ENCODE measurements around the gene SAMD11. TPM values are rescaled to one million over a fixed set of nuclear protein-coding genes. Genes with fewer than 3 reads are reported as not detected.
A peak's percentile ranks its signal among the peaks of the same experiment; 100 is the strongest.

The SAMD11 gene
- total and polyA plus RNA-seq, 8 donors: 3.5 to 23.3 (median 4.6) TPM; not detected in 1

GRCh38 chr1:964691-965525, 41.2 kb downstream of the SAMD11 start:
- Histone ChIP-seq H3K9me3 (no peaks in the 10 kb centered on the region), H3K27me3 (peaks cover 0 to 37% (median 6%) of the 10 kb centered on the region in 3 donors), H3K4me3 (no peak overlapping the region), H3K36me3 (peaks cover 9 to 30% (median 25%) of the 10 kb centered on the region in 4 donors), H3K4me1 (peaks cover 27 to 44% (median 38%) of the 10 kb centered on the region in 4 donors), H3K27ac (no peak overlapping the region)
- TF ChIP-seq CTCF (IDR thresholded peaks at IDR 0.05) (no peak), POLR2A (IDR thresholded peaks at IDR 0.05) (no peak), POLR2AphosphoS5 (IDR thresholded peaks at IDR 0.05) (no peak), EP300 (IDR thresholded peaks at IDR 0.05) (no peak)
- intact Hi-C loops (cut with DNase I; ENCODE audit: low total_unique reads): no loop called here
- no peak for DNase-seq
- 93 to 95% (median 94%) methylated on average over 33 to 39 of the region's 51 CpGs for WGBS, 5 donors

- Histone ChIP-seq H3K27ac (peak overlapping the region; percentile 5 to 94 (median 92)), H3K27me3 (peaks cover 0 to 43% (median 12%) of the 10 kb centered on the region in 3 donors), H3K36me3 (peaks cover 9 to 30% (median 25%) of the 10 kb centered on the region in 4 donors), H3K4me3 (peak overlapping the region in 3 of 4 donors; percentile 60 to 74 (median 71)), H3K4me1 (peaks cover 24 to 39% (median 33%) of the 10 kb centered on the region in 4 donors), H3K9me3 (no peaks in the 10 kb centered on the region)
- intact Hi-C loops (cut with DNase I; ENCODE audit: low total_unique reads): no loop called here
- TF ChIP-seq EP300 (IDR thresholded peaks at IDR 0.05) (no peak), POLR2AphosphoS5 (IDR thresholded peaks at IDR 0.05) (no peak), CTCF (IDR thresholded peaks at IDR 0.05) (no peak), POLR2A (IDR thresholded peaks at IDR 0.05) (no peak)
- DNase-seq: no peak
- WGBS, 5 donors: 66 to 82% (median 76%) methylated on average over 16 to 26 of the region's 26 CpGs
Measured at GRCh38 chr1:965526-966134, 41.9 kb downstream of the SAMD11 start.

- peak; percentile 63 to 72 for DNase-seq
- Histone ChIP-seq H3K4me3 (peak within 1 kb of the TSS; percentile 60 to 74 (median 70)), H3K4me1 (peaks cover 21 to 34% (median 28%) of the 10 kb centered on the region in 4 donors), H3K9me3 (no peaks in the 10 kb centered on the region), H3K27ac (peak within 1 kb of the TSS; percentile 74 to 94 (median 92)), H3K27me3 (peaks cover 0 to 49% (median 18%) of the 10 kb centered on the region in 3 donors), H3K36me3 (peaks cover 9 to 30% (median 25%) of the 10 kb centered on the region in 4 donors)
- 1 to 5% (median 4%) methylated on average over 7 to 31 of the region's 31 CpGs for WGBS, 5 donors
- intact Hi-C loops (cut with DNase I; ENCODE audit: low total_unique reads): no loop called here
- TF ChIP-seq EP300 (IDR thresholded peaks at IDR 0.05) (no peak), CTCF (IDR thresholded peaks at IDR 0.05) (no peak), POLR2A (IDR thresholded peaks at IDR 0.05) (no peak), POLR2AphosphoS5 (IDR thresholded peaks at IDR 0.05) (no peak)
Measured at GRCh38 chr1:966135-966703, 42.5 kb downstream of the SAMD11 start, which contains the start of gene PLEKHN1. TSS of gene PLEKHN1 (plus strand) at chr1:966482. CDS start at chr1:966532, 50 bp downstream.

GRCh38 chr1:966704-967300, 43.1 kb downstream of the SAMD11 start:
- peak overlapping the region; percentile 74 to 94 (median 92) for H3K27ac ChIP-seq
- TF ChIP-seq POLR2A (IDR thresholded peaks at IDR 0.05) (no peak), POLR2AphosphoS5 (IDR thresholded peaks at IDR 0.05) (peak in 2 of 3 donors; percentile 47 to 76)
- H3K4me1 ChIP-seq: peaks cover 16 to 28% (median 23%) of the 10 kb centered on the region in 4 donors
- peak overlapping the region; percentile 60 to 74 (median 70) for H3K4me3 ChIP-seq
- peaks cover 5 to 55% (median 24%) of the 10 kb centered on the region in 3 donors for H3K27me3 ChIP-seq
- WGBS, 5 donors: 0 to 1% (median 1%) methylated on average over 23 to 60 of the region's 60 CpGs
- peak; percentile 79 to 89 for DNase-seq
- peaks cover 9 to 30% (median 24%) of the 10 kb centered on the region in 4 donors for H3K36me3 ChIP-seq
- intact Hi-C loops (cut with DNase I; ENCODE audit: low total_unique reads): no loop called here
- H3K9me3 ChIP-seq: no peaks in the 10 kb centered on the region
